ENCODE measurements around the gene ARPC1A. TPM values are rescaled to one million over a fixed set of nuclear protein-coding genes. Genes with fewer than 3 reads are reported as not detected.
A peak's percentile ranks its signal among the peaks of the same experiment; 100 is the strongest.

ARPC1A gene
- total RNA-seq, 1 donor from 2014 or later: 51.6 TPM

DNA sequence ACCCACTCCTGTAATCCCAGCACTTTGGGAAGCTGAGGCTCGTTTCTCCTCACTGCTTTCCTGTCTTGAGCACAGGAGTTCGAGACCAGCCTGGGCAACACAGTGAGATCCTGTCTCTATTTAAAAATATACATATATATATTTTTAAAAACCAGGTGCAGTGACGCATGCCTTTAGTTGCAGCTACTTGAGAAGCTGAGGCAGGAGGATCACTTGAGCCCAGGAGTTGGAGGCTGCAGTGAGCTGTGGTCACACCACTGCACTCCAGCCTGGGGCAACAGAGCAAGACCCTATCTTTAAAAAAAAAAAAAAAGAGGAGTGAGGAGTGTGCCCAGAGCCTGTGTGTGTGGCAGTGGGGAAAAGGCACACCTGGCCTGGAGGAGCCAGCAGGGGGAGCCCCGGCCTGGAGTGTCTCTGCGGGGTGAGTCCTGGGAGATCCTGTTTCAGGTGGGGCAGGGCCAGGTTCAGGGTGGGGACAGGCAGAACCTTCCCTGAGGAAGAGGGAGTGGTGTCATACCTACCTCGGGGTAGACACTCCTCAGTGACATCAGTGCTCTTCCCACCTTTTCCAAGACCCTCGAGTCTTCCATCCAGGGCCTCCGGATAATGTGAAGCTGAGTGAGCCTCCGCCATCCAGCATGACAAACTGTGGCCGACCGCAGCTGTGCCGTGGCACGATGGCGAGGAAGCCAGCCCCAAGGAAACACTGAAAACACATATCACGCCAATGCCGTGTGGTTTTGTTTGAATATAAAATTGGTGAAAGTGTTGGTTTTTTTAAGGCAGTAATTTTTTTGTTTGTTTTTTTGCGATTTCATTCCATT lies 39.8 kb downstream of the ARPC1A start:
- DNase-seq (peak; percentile 55), ATAC-seq (ENCODE audit: low read depth) (peak; percentile 99)
- Mint-ChIP-seq H3K27ac (no peak overlapping the region), H3K4me1 (no peaks in the 10 kb centered on the region), H3K4me3 (no peak overlapping the region), H3K27me3 (no peaks in the 10 kb centered on the region), H3K36me3 (ENCODE audit: low read depth) (peaks cover 59% of the 10 kb centered on the region), H3K9me3 (no peaks in the 10 kb centered on the region)
- no peak for TF ChIP-seq CTCF (IDR thresholded peaks at IDR 0.05)
- POLR2A ChIA-PET: interaction anchor here (0.6 to 1.2 kb wide), 6 partner anchors 19 to 254 kb away, joined by 3 to 6 read pairs (median 3); partner anchors contain the start of genes BUD31 and PDAP1
- intact Hi-C loops (cut with micrococcal nuclease): loop anchor here (1.0 to 5.0 kb wide), 4 partner anchors 22 to 252 kb away; partner anchors contain the start of genes BUD31, PDAP1 and ZSCAN25
- CTCF ChIA-PET: interaction anchor here (0.6 to 1.8 kb wide), 12 partner anchors 14 to 78 kb away, joined by 3 to 7 read pairs (median 4); partner anchors contain the start of genes BUD31 and PDAP1

GRCh38 chr7:99366646-99367045 lies 40.9 kb downstream of the ARPC1A start:
- Mint-ChIP-seq H3K36me3 (ENCODE audit: low read depth) (peaks cover 49% of the 10 kb centered on the region), H3K27ac (no peak overlapping the region)
- CTCF ChIA-PET: interaction anchor here (0.8 to 1.4 kb wide), 4 partner anchors 14 to 49 kb away, joined by 4 to 5 read pairs (median 4); no protein-coding TSS in a partner anchor

DNA sequence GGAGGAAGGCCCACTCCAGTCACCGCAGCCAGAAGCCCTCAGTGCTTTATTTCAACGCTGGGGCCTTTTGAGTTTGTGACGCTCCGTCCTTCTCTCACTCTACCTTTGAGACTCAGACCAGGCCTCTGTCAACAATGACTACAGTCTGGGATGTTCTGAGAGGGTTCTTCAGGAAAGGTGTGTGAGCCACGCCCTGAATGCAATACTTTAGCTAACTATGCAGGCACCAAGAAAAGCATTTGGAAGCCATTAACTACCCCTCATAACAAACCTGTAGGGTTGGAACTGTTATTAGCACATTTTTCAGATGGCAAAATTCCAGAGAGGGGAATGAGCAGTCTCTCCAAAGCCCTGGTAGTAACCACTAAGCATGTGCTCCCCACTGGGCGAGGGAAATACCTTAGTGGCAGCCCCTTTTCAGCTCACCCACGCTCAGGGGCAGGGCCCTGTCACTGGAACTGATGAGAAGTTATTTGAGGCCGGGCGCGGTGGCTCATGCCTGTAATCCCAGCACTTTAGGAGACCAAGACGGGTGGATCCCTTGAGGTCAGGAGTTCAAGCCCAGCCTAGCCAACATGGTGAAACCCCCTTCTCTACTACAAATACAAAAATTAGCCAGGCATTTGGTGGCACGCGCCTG lies 43.2 kb downstream of the ARPC1A start:
- no peaks in the 10 kb centered on the region for H3K9me3 Mint-ChIP-seq
- POLR2A ChIA-PET: interaction anchor here (0.7 to 2.4 kb wide), 3 partner anchors 11 to 621 kb away, joined by 3 to 14 read pairs (median 10); partner anchors contain the start of genes BUD31 and PDAP1

More at GRCh38 chr7:99366646-99367045, 40.9 kb downstream of the ARPC1A start:
- ATAC-seq (ENCODE audit: low read depth) (no peak), DNase-seq (no peak)
- TF ChIP-seq CTCF (IDR thresholded peaks at IDR 0.05): no peak
- Mint-ChIP-seq H3K27me3 (no peaks in the 10 kb centered on the region), H3K4me1 (no peaks in the 10 kb centered on the region), H3K4me3 (no peak overlapping the region), H3K9me3 (no peaks in the 10 kb centered on the region)
- POLR2A ChIA-PET: interaction anchor here (1.3 kb wide), 1 partner anchor 14 kb away, joined by 7 read pairs; no protein-coding TSS in a partner anchor
- intact Hi-C loops (cut with micrococcal nuclease): loop anchor here (5.0 kb wide), 1 partner anchor 251 kb away; the partner anchor contains the start of gene ZSCAN25

GRCh38 chr7:99369767-99370391 lies 44.2 kb downstream of the ARPC1A start:
- no peak for TF ChIP-seq CTCF (IDR thresholded peaks at IDR 0.05)
- no peak overlapping the region for H3K27ac Mint-ChIP-seq
- CTCF ChIA-PET: interaction anchor here (0.6 kb wide), 1 partner anchor 16 kb away, joined by 5 read pairs; no protein-coding TSS in a partner anchor
- intact Hi-C loops (cut with micrococcal nuclease): loop anchor here (5.0 to 10.0 kb wide), 3 partner anchors 43 to 247 kb away; partner anchors contain the start of genes ARPC1A, FAM200A, ZNF655 and ZSCAN25
- peaks cover 7% of the 10 kb centered on the region for H3K4me1 Mint-ChIP-seq
- ATAC-seq (ENCODE audit: low read depth) (no peak), DNase-seq (no peak)
- no peak overlapping the region for H3K4me3 Mint-ChIP-seq
- no peaks in the 10 kb centered on the region for H3K27me3 Mint-ChIP-seq
- H3K36me3 Mint-ChIP-seq (ENCODE audit: low read depth): peaks cover 19% of the 10 kb centered on the region
- no peaks in the 10 kb centered on the region for H3K9me3 Mint-ChIP-seq
- POLR2A ChIA-PET: interaction anchor here (0.7 to 2.4 kb wide), 4 partner anchors 10 to 137 kb away, joined by 3 to 14 read pairs (median 8); partner anchors contain the start of genes BUD31 and PDAP1

More for the DNA sequence above, 43.2 kb downstream of the ARPC1A start:
- Mint-ChIP-seq H3K27me3 (no peaks in the 10 kb centered on the region), H3K36me3 (ENCODE audit: low read depth) (peaks cover 29% of the 10 kb centered on the region), H3K4me1 (peaks cover 7% of the 10 kb centered on the region), H3K4me3 (no peak overlapping the region), H3K27ac (no peak overlapping the region)
- no peak for DNase-seq
- intact Hi-C loops (cut with micrococcal nuclease): loop anchor here (5.0 kb wide), 1 partner anchor 248 kb away; the partner anchor contains the start of gene ZSCAN25
- no peak for ATAC-seq (ENCODE audit: low read depth)
- no peak for TF ChIP-seq CTCF (IDR thresholded peaks at IDR 0.05)
- CTCF ChIA-PET: no interaction called here

Measured in activated B cell treated with CpG ODN at 0.5 μM for 24 hours (primary cell).